GM21367 (cell line): Measurements from ENCODE around the gene EI24.

Experiments used
- ATAC-seq: cut with Tn5 transposase; IDR thresholded peaks from one replicate; pipeline ENCODE4 v1.9.1; 2021; ENCODE audit not compliant: unreplicated experiment

EI24 gene

GRCh38 chr11:125578783-125579182 lies 9.5 kb downstream of the EI24 start:
- no peak for ATAC-seq

GRCh38 chr11:125579811-125580210 lies 10.5 kb downstream of the EI24 start:
- ATAC-seq = no peak

- no peak for ATAC-seq
Observed at GRCh38 chr11:125583496-125583895, 14.2 kb downstream of the EI24 start.

GRCh38 chr11:125585487-125585886 lies 16.2 kb downstream of the EI24 start:
- no peak for ATAC-seq

- ATAC-seq = no peak
Observed at GRCh38 chr11:125586623-125587022, 17.3 kb downstream of the EI24 start.

- no peak for ATAC-seq
Observed at GRCh38 chr11:125587480-125587879, 18.2 kb downstream of the EI24 start.

- no peak for ATAC-seq
Observed at GRCh38 chr11:125588505-125588904, 19.2 kb downstream of the EI24 start.

- peak; percentile 15 for ATAC-seq
Observed at GRCh38 chr11:125591649-125592304, 22.5 kb downstream of the EI24 start.

- peak; percentile 97 for ATAC-seq
Observed at GRCh38 chr11:125592305-125593113, 23.2 kb downstream of the EI24 start, which contains the start of gene STT3A. STT3A (plus strand) TSS chr11:125592852; CDS start chr11:125595916, 3,064 bp downstream.

GRCh38 chr11:125593114-125593820 lies 24.0 kb downstream of the EI24 start:
- no peak for ATAC-seq

- ATAC-seq = no peak
Observed at GRCh38 chr11:125594958-125595357, 25.7 kb downstream of the EI24 start.

- ATAC-seq = no peak
Observed at GRCh38 chr11:125600663-125601062, 31.4 kb downstream of the EI24 start.

GRCh38 chr11:125603207-125603606 lies 33.9 kb downstream of the EI24 start:
- no peak for ATAC-seq

GRCh38 chr11:125605417-125605816 lies 36.1 kb downstream of the EI24 start:
- no peak for ATAC-seq

- no peak for ATAC-seq
Observed at GRCh38 chr11:125609545-125609944, 40.3 kb downstream of the EI24 start.

- no peak for ATAC-seq
Observed at GRCh38 chr11:125618383-125618782, 49.1 kb downstream of the EI24 start.

- no peak for ATAC-seq
Observed at GRCh38 chr11:125621995-125622394, 52.7 kb downstream of the EI24 start.

- no peak for ATAC-seq
Observed at GRCh38 chr11:125623064-125623463, 53.8 kb downstream of the EI24 start.

GRCh38 chr11:125624756-125625213 lies 55.5 kb downstream of the EI24 start, which contains the start of gene CHEK1:
CHEK1 (plus strand) TSS chr11:125625163; CDS start chr11:125626769, 1,606 bp downstream.
- ATAC-seq = no peak

- ATAC-seq = peak; percentile 21
Observed at GRCh38 chr11:125625225-125625629, 56.0 kb downstream of the EI24 start.

- peak; percentile 84 for ATAC-seq
Observed at GRCh38 chr11:125625630-125626287, 56.5 kb downstream of the EI24 start.
